Measurements from ENCODE around the gene EI24.
A peak's percentile ranks its signal among the peaks of the same experiment; 100 is the strongest.

Gene EI24

DNA sequence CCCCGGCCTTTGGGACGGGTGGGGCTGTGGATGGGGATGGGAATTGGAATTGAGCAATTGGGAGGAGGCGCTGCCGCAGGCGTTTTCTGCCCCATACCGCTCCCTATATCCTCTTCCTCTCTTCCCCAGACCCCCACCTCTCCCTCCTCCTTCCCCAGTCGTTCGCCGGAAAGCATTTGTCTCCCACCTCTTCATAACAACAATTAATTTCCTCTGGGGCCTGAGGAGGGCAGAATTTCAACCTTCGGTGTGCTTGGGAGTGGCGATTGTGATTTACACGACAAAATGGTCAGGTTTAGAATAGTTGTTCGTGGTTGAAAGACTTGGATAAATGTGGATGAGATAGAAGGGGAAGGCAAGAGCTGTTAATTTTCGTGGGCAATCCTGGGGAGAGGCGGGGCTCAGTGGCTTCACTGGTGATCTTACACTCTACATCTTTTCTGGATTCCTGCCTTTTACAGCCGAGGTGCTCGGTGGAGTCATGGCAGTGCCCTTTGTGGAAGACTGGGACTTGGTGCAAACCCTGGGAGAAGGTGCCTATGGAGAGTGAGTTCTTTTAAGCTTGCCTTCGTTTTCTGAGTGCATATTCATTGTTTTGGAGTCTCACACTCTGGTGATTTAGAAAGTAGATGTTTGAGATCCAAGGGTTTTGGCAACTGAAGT lies 57.1 kb downstream of the EI24 start:
- peak in 6 of 56 donors; percentile 3 to 54 (median 32) for DNase-seq

DNA sequence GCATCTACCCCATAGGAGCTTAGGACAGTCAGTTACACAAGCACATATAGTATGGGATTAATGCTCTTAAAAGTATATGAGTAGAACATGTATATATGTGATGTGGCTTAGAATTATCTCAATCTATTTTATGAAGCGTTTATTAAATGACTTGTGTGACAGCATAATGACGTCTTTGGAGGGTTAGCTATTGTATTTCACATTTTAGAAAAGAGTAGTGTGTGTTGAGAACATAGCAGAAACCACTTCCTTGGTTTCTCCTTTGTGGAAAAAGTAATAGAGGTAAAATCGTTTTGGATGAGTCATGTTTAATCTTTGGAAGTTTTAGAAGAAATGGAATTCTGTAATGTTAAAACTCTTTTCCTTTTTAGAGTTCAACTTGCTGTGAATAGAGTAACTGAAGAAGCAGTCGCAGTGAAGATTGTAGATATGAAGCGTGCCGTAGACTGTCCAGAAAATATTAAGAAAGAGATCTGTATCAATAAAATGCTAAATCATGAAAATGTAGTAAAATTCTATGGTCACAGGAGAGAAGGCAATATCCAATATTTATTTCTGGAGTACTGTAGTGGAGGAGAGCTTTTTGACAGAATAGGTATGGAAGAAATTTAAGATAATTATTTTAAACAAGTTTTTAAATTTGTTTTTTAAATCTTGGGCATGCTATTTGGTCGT lies 58.1 kb downstream of the EI24 start:
- no peak for DNase-seq
